HFF-Myc (cell line): ENCODE measurements around the gene ZNF133.

Experiments used
- DNase-seq: peaks from one replicate; pipeline ENCODE4 v3.0.0-alpha.2; 2011; ENCODE audit warnings: low read depth; ENCODE audit errors: extremely low read depth
- H3K4me3 ChIP-seq: replicated peaks from 2 replicates; pipeline ENCODE4 v1.5.1; 2011; ENCODE audit warnings: low read depth, mild to moderate bottlenecking, control low read depth, low read length
- CTCF ChIP-seq: IDR thresholded peaks from 2 replicates; pipeline ENCODE4 v1.5.1; 2012; ENCODE audit warnings: mild to moderate bottlenecking, low read depth, low read length, control low read depth; ENCODE audit errors: missing control alignments

Gene ZNF133

GRCh38 chr20:18255526-18255925, 32.8 kb upstream of the ZNF133 start:
- DNase-seq, result no peak
- H3K4me3 ChIP-seq, result no peak overlapping the region
- no peak for TF ChIP-seq CTCF

GRCh38 chr20:18256440-18257090, 31.8 kb upstream of the ZNF133 start:
- no peak overlapping the region for H3K4me3 ChIP-seq

GRCh38 chr20:18258126-18258860, 30.0 kb upstream of the ZNF133 start:
- TF ChIP-seq CTCF, result peak; percentile 16
- DNase-seq, result no peak
- no peak overlapping the region for H3K4me3 ChIP-seq

More at GRCh38 chr20:18256440-18257090, 31.8 kb upstream of the ZNF133 start:
- TF ChIP-seq CTCF, result no peak
- DNase-seq, result no peak

DNA sequence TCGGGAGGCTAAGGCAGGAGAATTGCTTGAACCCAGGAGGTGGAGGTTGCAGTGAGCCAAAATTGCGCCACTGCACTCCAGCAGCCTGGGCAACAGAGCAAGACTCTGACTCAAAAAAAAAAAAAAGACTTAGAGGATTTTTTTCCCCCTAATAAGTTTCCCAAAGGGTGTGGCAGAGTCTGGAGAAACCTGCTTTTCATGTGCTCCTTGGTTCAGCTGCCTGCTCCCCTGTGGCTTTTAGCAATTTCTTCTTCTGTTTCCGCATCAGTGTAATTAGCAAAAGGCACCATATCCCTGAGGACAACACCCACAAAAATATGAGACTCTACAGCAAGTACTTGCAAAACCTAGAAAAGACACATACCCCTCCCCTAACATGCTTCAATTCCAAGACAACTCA, 28.6 kb upstream of the ZNF133 start:
- no peak overlapping the region for H3K4me3 ChIP-seq
- TF ChIP-seq CTCF, result no peak
- DNase-seq, result no peak

- no peak for DNase-seq
- TF ChIP-seq CTCF, result no peak
- H3K4me3 ChIP-seq, result no peak overlapping the region
Measured at GRCh38 chr20:18263723-18264122, 24.6 kb upstream of the ZNF133 start.

GRCh38 chr20:18265441-18265840, 22.9 kb upstream of the ZNF133 start:
- no peak for TF ChIP-seq CTCF
- no peak overlapping the region for H3K4me3 ChIP-seq
- no peak for DNase-seq

DNA sequence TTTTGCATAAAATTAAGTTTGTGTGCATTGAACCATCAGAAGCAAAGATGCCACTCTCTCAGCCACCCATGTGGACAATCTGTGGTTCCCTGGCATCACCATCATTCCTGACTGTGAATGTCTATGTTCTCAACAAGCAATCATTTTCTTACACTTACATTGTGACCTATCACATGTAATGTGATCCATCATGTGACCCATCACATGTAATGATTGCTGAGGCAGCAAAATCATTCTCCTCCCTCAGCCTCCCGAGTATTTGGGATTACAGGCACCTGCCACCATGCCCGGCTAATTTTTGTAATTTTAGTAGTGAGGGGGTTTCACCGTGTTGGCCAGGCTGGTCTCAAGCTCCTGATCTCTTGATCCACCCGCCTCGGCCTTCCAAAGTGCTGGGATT, 22.0 kb upstream of the ZNF133 start:
- DNase-seq, result no peak
- TF ChIP-seq CTCF, result no peak
- H3K4me3 ChIP-seq, result no peak overlapping the region
